HepG2 (cell line): ENCODE measurements around the gene GRM7. TPM values are rescaled to one million over a fixed set of nuclear protein-coding genes. Genes with fewer than 3 reads are reported as not detected.

Experiments
- ATAC-seq: fragments of 200-7000 bp; cut with Tn5 transposase; 3 replicates; pipeline ENCODE4 v1.9.1; 2020; ENCODE audit warnings: mild to moderate bottlenecking, moderate library complexity
- BruUV-seq: library from RNA; stranded (reverse); fragments of 400-500 nt; replicated peaks from 2 replicates; lab custom pipeline; 2021; lab: Mats Ljungman, UMichigan
- CTCF ChIA-PET: fragments of 300-600 bp; formaldehyde crosslinking; extraction: SDS; loops from one replicate; lab custom pipeline; 2021; ENCODE audit warnings: low total read pairs, inconsistent platforms, low intra/inter-chr PET ratio; lab: Yijun Ruan, JAX
- POLR2A ChIA-PET: fragments of 350-600 bp; sonication (Branson Sonifier 250); formaldehyde crosslinking; loops from one replicate; lab custom pipeline; 2020; ENCODE audit warnings: antibody characterized with exemption, inconsistent platforms; lab: Yijun Ruan, JAX
- DNase-seq: peaks from one replicate; pipeline ENCODE4 v3.0.0-alpha.2; 2015; ENCODE audit warnings: low spot score
- FAIRE-seq: peaks from 3 replicates; lab custom pipeline; 2011; peaks lifted over from hg19 to GRCh38; lab: Jason Lieb, UNC
- H2AFZ ChIP-seq: one replicate; pipeline ENCODE4 v1.6.1; 2011; ENCODE audit warnings: low read length, inconsistent platforms
- H3K27ac ChIP-seq: fragments of 300-600 bp; 3 replicates; pipeline ENCODE4 v1.8.0; 2011; ENCODE audit warnings: mixed run types, mild to moderate bottlenecking, mixed read lengths, low read length, inconsistent platforms; ENCODE audit not compliant: insufficient read depth; ENCODE audit errors: extremely low read length
- H3K27me3 ChIP-seq, 2 experiments: fragments of 200-600 bp in 1 of 2; 2 replicates in 1 of 2; 3 replicates in 1 of 2; pipeline versions ENCODE4 v1.6.0 to v1.8.0; 2011; ENCODE audit warnings: low read length in 2 of 2, mild to moderate bottlenecking in 2 of 2, moderate library complexity in 2 of 2, inconsistent platforms in 1 of 2; ENCODE audit not compliant: insufficient read depth in 2 of 2, control insufficient read depth in 1 of 2
- H3K36me3 ChIP-seq, 2 experiments: fragments of 200-600 bp in 1 of 2; replicated peaks in 1 of 2; 2 replicates in 1 of 2; 3 replicates in 1 of 2; pipeline versions ENCODE4 v1.5.1 to v1.8.0; 2011; ENCODE audit warnings: low read length in 2 of 2, inconsistent platforms in 1 of 2; ENCODE audit not compliant: insufficient read depth in 2 of 2, control insufficient read depth in 1 of 2
- H3K4me1 ChIP-seq: 2 replicates; pipeline ENCODE4 v1.5.1; 2012; ENCODE audit warnings: low read length, inconsistent platforms; ENCODE audit not compliant: insufficient read depth
- H3K4me2 ChIP-seq: 2 replicates; pipeline ENCODE4 v1.6.0; 2011; ENCODE audit warnings: low read depth, low read length, inconsistent platforms
- H3K4me3 ChIP-seq, 3 experiments: fragments of 200-600 bp in 1 of 3; sonication (generic), shearing (Covaris generic) in 1 of 3; replicated peaks in 1 of 3; 2 replicates each; pipeline ENCODE4 v1.5.1; 2011 to 2016; ENCODE audit warnings: low read length in 3 of 3, inconsistent platforms in 2 of 3, low read depth in 2 of 3, mild to moderate bottlenecking in 2 of 3, control low read depth in 1 of 3, mixed read lengths in 1 of 3; ENCODE audit not compliant: insufficient read depth in 1 of 3
- H3K79me2 ChIP-seq: one replicate; pipeline ENCODE4 v1.6.1; 2011; ENCODE audit warnings: low read length, inconsistent platforms; ENCODE audit not compliant: insufficient read depth
- H3K9ac ChIP-seq: 2 replicates; pipeline ENCODE4 v1.6.0; 2011; ENCODE audit warnings: mild to moderate bottlenecking, low read depth, low read length, inconsistent platforms; ENCODE audit not compliant: insufficient read depth
- H3K9me3 ChIP-seq: 2 replicates; pipeline ENCODE4 v1.5.1; 2012; ENCODE audit warnings: mild to moderate bottlenecking, low read length
- H4K20me1 ChIP-seq: 2 replicates; pipeline ENCODE4 v1.6.0; 2011; ENCODE audit warnings: inconsistent platforms, mild to moderate bottlenecking, low read length, moderate library complexity; ENCODE audit not compliant: insufficient read depth
- ATF7-NPFF ChIP-seq: sonication (generic); formaldehyde crosslinking; IDR thresholded peaks from 2 replicates; pipeline ENCODE4 v1.8.1; 2023; ENCODE audit warnings: mild to moderate bottlenecking, low read depth, missing genetic modification reagents, moderate library complexity
- HMG20A ChIP-seq: IDR thresholded peaks from 2 replicates; pipeline ENCODE4 v1.6.1; 2016; ENCODE audit warnings: borderline replicate concordance
- NFE2L2 ChIP-seq: fragments of 150-350 bp; IDR thresholded peaks from 2 replicates; pipeline ENCODE4 v1.6.1; 2014; ENCODE audit warnings: low read length
- TFE3 ChIP-seq: IDR thresholded peaks from 2 replicates; pipeline ENCODE4 v1.6.1; 2016
- ZBED4 ChIP-seq: sonication (generic); formaldehyde crosslinking; IDR thresholded peaks from 2 replicates; pipeline ENCODE4 v1.4.0; 2020; ENCODE audit warnings: missing genetic modification reagents, borderline replicate concordance
- ZBTB2 ChIP-seq: sonication (generic); formaldehyde crosslinking; IDR thresholded peaks from 2 replicates; pipeline ENCODE4 v1.8.0; 2022; ENCODE audit warnings: low read depth, missing genetic modification reagents
- ZFX ChIP-seq: sonication (generic); formaldehyde crosslinking; IDR thresholded peaks from 2 replicates; pipeline ENCODE4 v1.4.0; 2020; ENCODE audit warnings: mild to moderate bottlenecking, low read depth, missing genetic modification reagents, moderate library complexity
- ZNF101 ChIP-seq: sonication (generic); formaldehyde crosslinking; IDR thresholded peaks from 2 replicates; pipeline ENCODE4 v1.4.0; 2020; ENCODE audit warnings: mild to moderate bottlenecking, low read depth, missing genetic modification reagents, borderline replicate concordance
- ZNF234 ChIP-seq: sonication (generic); formaldehyde crosslinking; conservative IDR thresholded peaks from 2 replicates; pipeline ENCODE4 v1.5.1; 2020; ENCODE audit warnings: mild to moderate bottlenecking, missing genetic modification reagents
- ZNF343 ChIP-seq: sonication (generic); formaldehyde crosslinking; IDR thresholded peaks from 2 replicates; pipeline ENCODE4 v1.4.0; 2020; ENCODE audit warnings: mild to moderate bottlenecking, missing genetic modification reagents
- ZNF432 ChIP-seq: sonication (generic); formaldehyde crosslinking; IDR thresholded peaks from 2 replicates; pipeline ENCODE4 v1.5.0; 2020; ENCODE audit warnings: missing genetic modification reagents, mild to moderate bottlenecking, borderline replicate concordance
- ZNF639 ChIP-seq: conservative IDR thresholded peaks from 2 replicates; pipeline ENCODE4 v1.6.1; 2018; ENCODE audit warnings: missing genetic modification reagents
- WGBS: methylation state at CpG from one replicate; pipeline ENCODE4 v1.1.6; 2017; ENCODE audit warnings: low lambda C conversion rate; 5-methylcytosine and 5-hydroxymethylcytosine counted together
- in situ Hi-C: cut with HindIII; loops from 2 replicates; pipeline ENCODE4 v1.10.0; 2017; ENCODE audit warnings: low pct_unique_long_range_greater_than_20kb; ENCODE audit not compliant: extremely low pct_ligation_motif_present
- intact Hi-C: fragments of 100-400 bp; cut with micrococcal nuclease; formaldehyde crosslinking; loops from one replicate; pipeline ENCODE4 v1.10.0; 2022; ENCODE audit not compliant: unreplicated experiment
- polyA plus RNA-seq, 8 experiments: library from polyadenylated mRNA; depleted of rRNA in 3 of 8; stranded (reverse) in 7 of 8; unstranded in 1 of 8; fragments of >200 nt; fragmentation: Illumina TruSeq in 4 of 8; extraction: Trizol in 4 of 8; gene quantifications; 2 replicates each; pipeline versions ENCODE4 v1.2.1 to v1.2.3, GENCODE V29; 2011 to 2016; ENCODE audit warnings: low read depth in 4 of 8, missing spikeins in 1 of 8, mixed read lengths in 1 of 8; ENCODE audit not compliant: insufficient read depth in 1 of 8
- total RNA-seq, 5 experiments: library from RNA; depleted of rRNA; stranded (reverse); fragments of >200 nt; fragmentation: Illumina TruSeq; extraction: Trizol; gene quantifications; 2 replicates each; pipeline ENCODE4 v1.2.3, GENCODE V29; 2016; ENCODE audit warnings: low read depth in 1 of 5

GRM7 gene
- total and polyA plus RNA-seq, 2 of the 13 experiments (the other 11 are each of a cell fraction or from before 2014, with no cell fraction given): not detected

- no peak for ATAC-seq
- POLR2A ChIA-PET: no interaction called here
- in situ Hi-C loops (no loop called here), intact Hi-C loops (no loop called here)
- no peaks in the 10 kb centered on the region for H3K79me2 ChIP-seq
- no peak for TF ChIP-seq ZBTB2 (CRISPR knock-in tag)
- no peak for TF ChIP-seq ZBED4 (CRISPR knock-in tag)
- no peak for TF ChIP-seq ZNF101
- no peak for TF ChIP-seq ZNF432 (CRISPR knock-in tag)
- TF ChIP-seq ZNF639: no peak
- TF ChIP-seq ZNF343: no peak
- TF ChIP-seq ZNF234: no peak
- no peak for TF ChIP-seq NFE2L2
- TF ChIP-seq ZFX (CRISPR knock-in tag): no peak
- TF ChIP-seq HMG20A: no peak
- TF ChIP-seq ATF7-NPFF (CRISPR knock-in tag): no peak
- no peak for TF ChIP-seq TFE3 (CRISPR knock-in tag)
- TF ChIP-seq, all 625 proteins: peak for 0
- FAIRE-seq (no peak), DNase-seq (no peak)
- Histone ChIP-seq H2AFZ (no peak overlapping the region), H3K36me3 (no peaks in the 10 kb centered on the region), H3K9ac (no peak overlapping the region), H4K20me1 (no peaks in the 10 kb centered on the region), H3K27ac (no peak overlapping the region), H3K4me2 (no peak overlapping the region), H3K9me3 (no peaks in the 10 kb centered on the region), H3K27me3 (no peaks in the 10 kb centered on the region; a peak in 1 of 5 replicates), H3K4me3 (no peak overlapping the region), H3K4me1 (no peaks in the 10 kb centered on the region)
- no TSS peak for BruUV-seq
- CTCF ChIA-PET: no interaction called here
- 77% methylated on average over 5 of the region's 30 CpGs for WGBS
These were observed 698 bp downstream of the GRM7 start for GRCh38 chr3:6861625-6862000.
